Measurements from ENCODE around the gene GTF2F2. TPM values are rescaled to one million over a fixed set of nuclear protein-coding genes. Genes with fewer than 3 reads are reported as not detected.

Gene GTF2F2
- total and polyA plus RNA-seq, 9 of the 15 experiments (the other 6 are each of a cell fraction or from before 2014, with no cell fraction given) = 19.7 to 44.8 (median 32.4) TPM

- in situ Hi-C loops (cut with MboI) = no loop called here
- ATAC-seq (no peak), FAIRE-seq (no peak), DNase-seq (ENCODE audit: extremely low read depth in 1 of 4, low spot score in 3 of 4) (no peak)
- Histone ChIP-seq H3K79me2 (ENCODE audit: control insufficient read depth, insufficient read depth, low read length) (no peaks in the 10 kb centered on the region), H4K20me1 (replicated peaks; ENCODE audit: control insufficient read depth, insufficient read depth, low read length) (no peaks in the 10 kb centered on the region), H3K4me1 (replicated peaks in 1 of 2; ENCODE audit: control insufficient read depth in 2 of 2, insufficient read depth in 2 of 2, low read length in 2 of 2) (no peaks in the 10 kb centered on the region; a peak in 2 of 5 replicates), H3K9me1 (ENCODE audit: control insufficient read depth, insufficient read depth, low read length) (no peaks in the 10 kb centered on the region), H3K27me3 (ENCODE audit: control insufficient read depth in 2 of 2, insufficient read depth in 2 of 2, low read length in 2 of 2) (no peaks in the 10 kb centered on the region), H2AFZ (ENCODE audit: low read depth, low read length) (no peak overlapping the region), H3K4me3 (no peak overlapping the region), H3K9me3 (replicated peaks; ENCODE audit: control insufficient read depth, insufficient read depth, low read depth, low read length) (no peaks in the 10 kb centered on the region), H3K27ac (ENCODE audit: extremely low read depth, low read depth, low read length) (no peak overlapping the region), H3K4me2 (ENCODE audit: insufficient read depth, low read length) (no peak overlapping the region), H3K9ac (ENCODE audit: insufficient read depth in 1 of 2, low read depth in 2 of 2, low read length in 2 of 2) (no peak overlapping the region), H3K36me3 (ENCODE audit: control insufficient read depth, insufficient read depth, low read length) (peaks cover 8% of the 10 kb centered on the region; the same call in 2 of the 3 replicates)
- ChIA-PET POLR2A (interaction anchor here (0.9 to 1.1 kb wide), 2 partner anchors 8 to 98 kb away, joined by 3 read pairs; no protein-coding TSS in a partner anchor), CTCF (ENCODE audit: low intra/inter-chr PET ratio) (no interaction called here)
- 82% methylated on average over 3 of the region's 3 CpGs for WGBS (ENCODE audit: insufficient coverage, low coverage, missing lambda C conversion rate)
- no TSS peak for BruUV-seq (replicated peaks)
- intact Hi-C loops (cut with micrococcal nuclease) = no loop called here
- TF ChIP-seq NR4A1 (CRISPR knock-in tag; IDR thresholded peaks at IDR 0.05) = no peak
- TF ChIP-seq NR4A1 (tag; IDR thresholded peaks at IDR 0.05) = no peak
- no peak for TF ChIP-seq CBX5 (IDR thresholded peaks at IDR 0.05; ENCODE audit: borderline replicate concordance, low read depth)
- no peak for TF ChIP-seq MCM5 (IDR thresholded peaks at IDR 0.05; ENCODE audit: low read depth)
- TF ChIP-seq KAT7 (CRISPR knock-in tag; IDR thresholded peaks at IDR 0.05; ENCODE audit: borderline replicate concordance) = no peak
- no peak for TF ChIP-seq ZNF124 (CRISPR knock-in tag; IDR thresholded peaks at IDR 0.05)
- no peak for TF ChIP-seq MAZ (CRISPR knock-in tag; conservative IDR thresholded peaks at IDR 0.05 in 1 of 2, IDR thresholded peaks at IDR 0.05 in 1 of 2)
- no peak for TF ChIP-seq MEIS2 (IDR thresholded peaks at IDR 0.05; ENCODE audit: partially characterized antibody)
- no peak for TF ChIP-seq RFX5 (IDR thresholded peaks at IDR 0.05; ENCODE audit: low read depth, low read length)
- no peak for TF ChIP-seq DEAF1 (CRISPR knock-in tag; IDR thresholded peaks at IDR 0.05)
- TF ChIP-seq ETS1 (conservative IDR thresholded peaks at IDR 0.05; ENCODE audit: control insufficient read depth, low read depth, low read length) = no peak
These were observed 169.7 kb downstream of the GTF2F2 start for GRCh38 chr13:45289936-45290563.
